SK-N-SH treated with all-trans-retinoic acid at 6 μM for 48 hours (cell line): ENCODE data around the gene TNS4.

Experiments used
- BACH2 ChIP-seq: fragments of 250-450 bp; sonication (Bioruptor Pico); IDR thresholded peaks from 2 replicates; pipeline ENCODE4 v1.9.0; 2021; ENCODE audit warnings: mild to moderate bottlenecking, borderline replicate concordance
- CREB5 ChIP-seq: fragments of 250-450 bp; sonication (Bioruptor Pico); IDR thresholded peaks from 2 replicates; pipeline ENCODE4 v1.5.1; 2020; ENCODE audit warnings: low read depth, mild to moderate bottlenecking, moderate library complexity
- ESRRG ChIP-seq: fragments of 250-450 bp; sonication (Bioruptor Pico); IDR thresholded peaks from 2 replicates; pipeline ENCODE4 v1.6.1; 2021; ENCODE audit warnings: mild to moderate bottlenecking
- SNAI2 ChIP-seq: fragments of 250-450 bp; sonication (Bioruptor Pico); IDR thresholded peaks from 2 replicates; pipeline ENCODE4 v1.5.0; 2020; ENCODE audit warnings: mild to moderate bottlenecking, moderate library complexity
- ZFP30 ChIP-seq: fragments of 450-650 bp; formaldehyde crosslinking; IDR thresholded peaks from 2 replicates; pipeline ENCODE4 v1.5.0; 2022; ENCODE audit warnings: mild to moderate bottlenecking, moderate library complexity
- ZNF565 ChIP-seq: fragments of 450-650 bp; formaldehyde crosslinking; conservative IDR thresholded peaks from 2 replicates; pipeline ENCODE4 v1.5.0; 2020; ENCODE audit warnings: low read depth, mild to moderate bottlenecking, moderate library complexity
- ZNF8 ChIP-seq: fragments of 450-650 bp; formaldehyde crosslinking; IDR thresholded peaks from 2 replicates; pipeline ENCODE4 v1.5.0; 2020; ENCODE audit warnings: mild to moderate bottlenecking, moderate library complexity
- TF ChIP-seq, protein P1 (sequence below): fragments of 250-450 bp; sonication (Bioruptor Pico); IDR thresholded peaks from 2 replicates; pipeline ENCODE4 v1.8.0; 2020; ENCODE audit warnings: mild to moderate bottlenecking, moderate library complexity, borderline replicate concordance

DNA sequence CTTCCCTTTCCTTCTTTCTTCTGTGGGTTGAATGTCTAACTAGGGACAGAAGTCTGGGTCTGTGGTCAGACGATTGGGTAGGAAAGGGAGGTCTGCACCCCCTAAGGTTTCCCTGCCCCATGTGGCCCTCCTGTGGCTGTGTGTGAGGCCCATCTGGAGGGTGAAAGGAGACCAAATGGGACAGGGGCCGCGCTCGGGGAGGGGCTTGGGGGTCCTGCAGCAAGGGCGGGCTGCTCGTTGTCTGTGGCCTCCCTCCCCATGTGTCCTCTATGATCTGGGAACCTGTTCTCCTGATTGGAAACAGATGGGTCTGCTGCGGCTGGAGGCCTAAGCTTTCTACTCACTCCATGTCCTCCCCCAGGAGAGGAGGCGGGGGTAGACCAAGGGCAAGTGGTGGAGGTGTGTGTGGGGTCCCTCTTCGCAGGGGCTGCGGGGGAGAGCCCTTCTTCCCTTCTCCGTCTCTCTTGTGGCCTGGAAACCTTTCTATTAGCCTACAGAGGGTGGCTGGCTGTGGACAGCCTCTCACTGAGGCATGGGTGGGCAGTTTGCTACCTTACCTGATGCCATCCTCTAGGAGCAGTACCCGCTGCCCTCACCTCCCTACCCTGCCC lies 39.6 kb downstream of the TNS4 start:
- no peak for TF ChIP-seq ZFP30 (CRISPR knock-in tag)
- TF ChIP-seq ESRRG (CRISPR knock-in tag), result no peak
- no peak for TF ChIP-seq SNAI2 (CRISPR knock-in tag)
- TF ChIP-seq ZNF565 (CRISPR knock-in tag), result no peak
- TF ChIP-seq BACH2, result no peak
- TF ChIP-seq CREB5 (CRISPR knock-in tag), result no peak
- TF ChIP-seq, protein P1, sequence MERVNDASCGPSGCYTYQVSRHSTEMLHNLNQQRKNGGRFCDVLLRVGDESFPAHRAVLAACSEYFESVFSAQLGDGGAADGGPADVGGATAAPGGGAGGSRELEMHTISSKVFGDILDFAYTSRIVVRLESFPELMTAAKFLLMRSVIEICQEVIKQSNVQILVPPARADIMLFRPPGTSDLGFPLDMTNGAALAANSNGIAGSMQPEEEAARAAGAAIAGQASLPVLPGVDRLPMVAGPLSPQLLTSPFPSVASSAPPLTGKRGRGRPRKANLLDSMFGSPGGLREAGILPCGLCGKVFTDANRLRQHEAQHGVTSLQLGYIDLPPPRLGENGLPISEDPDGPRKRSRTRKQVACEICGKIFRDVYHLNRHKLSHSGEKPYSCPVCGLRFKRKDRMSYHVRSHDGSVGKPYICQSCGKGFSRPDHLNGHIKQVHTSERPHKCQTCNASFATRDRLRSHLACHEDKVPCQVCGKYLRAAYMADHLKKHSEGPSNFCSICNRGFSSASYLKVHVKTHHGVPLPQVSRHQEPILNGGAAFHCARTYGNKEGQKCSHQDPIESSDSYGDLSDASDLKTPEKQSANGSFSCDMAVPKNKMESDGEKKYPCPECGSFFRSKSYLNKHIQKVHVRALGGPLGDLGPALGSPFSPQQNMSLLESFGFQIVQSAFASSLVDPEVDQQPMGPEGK, result no peak
- TF ChIP-seq ZNF8 (CRISPR knock-in tag), result no peak
